Measurements from ENCODE around the gene CADM3.

Gene CADM3, protein sequence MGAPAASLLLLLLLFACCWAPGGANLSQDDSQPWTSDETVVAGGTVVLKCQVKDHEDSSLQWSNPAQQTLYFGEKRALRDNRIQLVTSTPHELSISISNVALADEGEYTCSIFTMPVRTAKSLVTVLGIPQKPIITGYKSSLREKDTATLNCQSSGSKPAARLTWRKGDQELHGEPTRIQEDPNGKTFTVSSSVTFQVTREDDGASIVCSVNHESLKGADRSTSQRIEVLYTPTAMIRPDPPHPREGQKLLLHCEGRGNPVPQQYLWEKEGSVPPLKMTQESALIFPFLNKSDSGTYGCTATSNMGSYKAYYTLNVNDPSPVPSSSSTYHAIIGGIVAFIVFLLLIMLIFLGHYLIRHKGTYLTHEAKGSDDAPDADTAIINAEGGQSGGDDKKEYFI

DNA sequence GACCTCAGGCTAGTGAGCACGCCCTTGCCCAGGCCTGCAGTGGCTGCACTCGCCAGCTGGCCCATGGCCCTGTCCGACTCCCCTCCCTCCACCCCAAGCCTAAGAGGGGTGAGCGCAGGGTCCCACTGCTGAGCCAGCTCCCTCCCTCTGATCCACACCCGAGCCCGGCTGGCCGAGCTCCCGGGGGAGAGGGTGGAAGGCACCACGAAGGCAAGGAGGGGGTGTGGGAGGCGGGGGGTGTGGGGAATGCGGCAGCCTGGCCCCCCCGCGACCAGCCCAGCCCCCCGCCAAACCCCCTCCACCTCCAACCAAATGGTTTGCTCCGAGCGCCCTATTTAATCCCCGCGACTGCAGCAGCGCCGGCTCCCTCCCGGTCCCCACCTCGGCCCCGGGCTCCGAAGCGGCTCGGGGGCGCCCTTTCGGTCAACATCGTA lies at the start of gene CADM3:
Gene CADM3, plus strand, starts transcription at position 362 of the 434 bp plus-strand sequence. CDS start 151 bp downstream, outside the sequence.
- TF ChIP-seq TOX (CRISPR knock-in tag; IDR thresholded peaks at IDR 0.05; ENCODE audit: borderline replicate concordance) (no peak), ZFP3 (CRISPR knock-in tag; IDR thresholded peaks at IDR 0.05) (no peak), PPARA (CRISPR knock-in tag; IDR thresholded peaks at IDR 0.05; ENCODE audit: borderline replicate concordance) (no peak), ZC3H10 (CRISPR knock-in tag; IDR thresholded peaks at IDR 0.05) (no peak), ESRRG (CRISPR knock-in tag; IDR thresholded peaks at IDR 0.05) (no peak)
- TF ChIP-seq, protein P1, sequence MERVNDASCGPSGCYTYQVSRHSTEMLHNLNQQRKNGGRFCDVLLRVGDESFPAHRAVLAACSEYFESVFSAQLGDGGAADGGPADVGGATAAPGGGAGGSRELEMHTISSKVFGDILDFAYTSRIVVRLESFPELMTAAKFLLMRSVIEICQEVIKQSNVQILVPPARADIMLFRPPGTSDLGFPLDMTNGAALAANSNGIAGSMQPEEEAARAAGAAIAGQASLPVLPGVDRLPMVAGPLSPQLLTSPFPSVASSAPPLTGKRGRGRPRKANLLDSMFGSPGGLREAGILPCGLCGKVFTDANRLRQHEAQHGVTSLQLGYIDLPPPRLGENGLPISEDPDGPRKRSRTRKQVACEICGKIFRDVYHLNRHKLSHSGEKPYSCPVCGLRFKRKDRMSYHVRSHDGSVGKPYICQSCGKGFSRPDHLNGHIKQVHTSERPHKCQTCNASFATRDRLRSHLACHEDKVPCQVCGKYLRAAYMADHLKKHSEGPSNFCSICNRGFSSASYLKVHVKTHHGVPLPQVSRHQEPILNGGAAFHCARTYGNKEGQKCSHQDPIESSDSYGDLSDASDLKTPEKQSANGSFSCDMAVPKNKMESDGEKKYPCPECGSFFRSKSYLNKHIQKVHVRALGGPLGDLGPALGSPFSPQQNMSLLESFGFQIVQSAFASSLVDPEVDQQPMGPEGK (CRISPR knock-in tag; IDR thresholded peaks at IDR 0.05; ENCODE audit: borderline replicate concordance), result no peak
- TF ChIP-seq, protein P2, sequence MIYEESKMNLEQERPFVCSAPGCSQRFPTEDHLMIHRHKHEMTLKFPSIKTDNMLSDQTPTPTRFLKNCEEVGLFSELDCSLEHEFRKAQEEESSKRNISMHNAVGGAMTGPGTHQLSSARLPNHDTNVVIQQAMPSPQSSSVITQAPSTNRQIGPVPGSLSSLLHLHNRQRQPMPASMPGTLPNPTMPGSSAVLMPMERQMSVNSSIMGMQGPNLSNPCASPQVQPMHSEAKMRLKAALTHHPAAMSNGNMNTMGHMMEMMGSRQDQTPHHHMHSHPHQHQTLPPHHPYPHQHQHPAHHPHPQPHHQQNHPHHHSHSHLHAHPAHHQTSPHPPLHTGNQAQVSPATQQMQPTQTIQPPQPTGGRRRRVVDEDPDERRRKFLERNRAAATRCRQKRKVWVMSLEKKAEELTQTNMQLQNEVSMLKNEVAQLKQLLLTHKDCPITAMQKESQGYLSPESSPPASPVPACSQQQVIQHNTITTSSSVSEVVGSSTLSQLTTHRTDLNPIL (CRISPR knock-in tag; IDR thresholded peaks at IDR 0.05; ENCODE audit: low read depth), result no peak
- ATAC-seq, result peak; percentile 48

DNA sequence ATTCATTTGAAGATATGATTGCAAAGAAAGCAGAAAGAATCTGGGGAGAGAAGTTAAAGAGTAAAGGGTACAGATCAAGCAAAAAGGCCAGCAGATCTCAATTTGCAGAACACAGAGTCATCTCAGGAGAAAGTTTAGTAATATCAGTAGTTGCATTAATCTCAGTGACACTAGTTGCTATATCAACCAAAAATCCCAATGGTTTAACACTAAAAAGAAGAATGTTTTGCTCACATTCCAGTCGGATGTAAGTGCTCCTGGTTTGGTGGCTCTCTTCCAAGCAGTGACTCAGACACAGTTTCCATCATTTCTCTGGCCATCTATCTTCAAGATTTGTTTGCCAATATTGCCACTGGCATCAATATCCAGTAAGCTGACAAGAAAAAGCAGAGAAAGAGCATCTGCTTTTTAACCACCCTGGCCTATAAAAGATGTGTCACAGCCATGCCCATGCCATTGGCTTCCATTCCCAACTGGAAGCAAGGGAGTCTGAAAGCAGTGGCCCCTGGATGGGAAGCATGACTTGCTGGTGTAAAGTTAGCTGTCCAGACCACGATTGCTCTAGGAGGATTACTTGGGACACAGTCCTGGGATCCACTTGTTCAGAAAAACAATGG lies 49.3 kb upstream of the CADM3 start:
- ATAC-seq, result peak; percentile 73
- TF ChIP-seq ZFP30 (CRISPR knock-in tag; IDR thresholded peaks at IDR 0.05) (no peak), BACH2 (CRISPR knock-in tag; IDR thresholded peaks at IDR 0.05; ENCODE audit: borderline replicate concordance) (no peak), ARNTL (CRISPR knock-in tag; IDR thresholded peaks at IDR 0.05; ENCODE audit: borderline replicate concordance, low read depth) (no peak), OSR1 (CRISPR knock-in tag; IDR thresholded peaks at IDR 0.05) (no peak), CSDC2 (CRISPR knock-in tag; IDR thresholded peaks at IDR 0.05) (no peak), ZFP3 (CRISPR knock-in tag; IDR thresholded peaks at IDR 0.05) (no peak), ESRRG (CRISPR knock-in tag; IDR thresholded peaks at IDR 0.05) (no peak), ISL1 (CRISPR knock-in tag; IDR thresholded peaks at IDR 0.05) (no peak), ZNF70 (CRISPR knock-in tag; IDR thresholded peaks at IDR 0.05) (no peak), GLIS3 (CRISPR knock-in tag; IDR thresholded peaks at IDR 0.05) (no peak), TOX (CRISPR knock-in tag; IDR thresholded peaks at IDR 0.05; ENCODE audit: borderline replicate concordance) (no peak), ZNF565 (CRISPR knock-in tag; conservative IDR thresholded peaks at IDR 0.05; ENCODE audit: low read depth) (no peak), ZNF8 (CRISPR knock-in tag; IDR thresholded peaks at IDR 0.05) (no peak), SNAI2 (CRISPR knock-in tag; IDR thresholded peaks at IDR 0.05) (no peak)
- TF ChIP-seq, protein P2 (CRISPR knock-in tag; IDR thresholded peaks at IDR 0.05; ENCODE audit: low read depth), result no peak
- TF ChIP-seq, protein P3, sequence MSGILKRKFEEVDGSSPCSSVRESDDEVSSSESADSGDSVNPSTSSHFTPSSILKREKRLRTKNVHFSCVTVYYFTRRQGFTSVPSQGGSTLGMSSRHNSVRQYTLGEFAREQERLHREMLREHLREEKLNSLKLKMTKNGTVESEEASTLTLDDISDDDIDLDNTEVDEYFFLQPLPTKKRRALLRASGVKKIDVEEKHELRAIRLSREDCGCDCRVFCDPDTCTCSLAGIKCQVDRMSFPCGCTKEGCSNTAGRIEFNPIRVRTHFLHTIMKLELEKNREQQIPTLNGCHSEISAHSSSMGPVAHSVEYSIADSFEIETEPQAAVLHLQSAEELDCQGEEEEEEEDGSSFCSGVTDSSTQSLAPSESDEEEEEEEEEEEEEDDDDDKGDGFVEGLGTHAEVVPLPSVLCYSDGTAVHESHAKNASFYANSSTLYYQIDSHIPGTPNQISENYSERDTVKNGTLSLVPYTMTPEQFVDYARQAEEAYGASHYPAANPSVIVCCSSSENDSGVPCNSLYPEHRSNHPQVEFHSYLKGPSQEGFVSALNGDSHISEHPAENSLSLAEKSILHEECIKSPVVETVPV (CRISPR knock-in tag; IDR thresholded peaks at IDR 0.05), result no peak
- TF ChIP-seq, protein P4, sequence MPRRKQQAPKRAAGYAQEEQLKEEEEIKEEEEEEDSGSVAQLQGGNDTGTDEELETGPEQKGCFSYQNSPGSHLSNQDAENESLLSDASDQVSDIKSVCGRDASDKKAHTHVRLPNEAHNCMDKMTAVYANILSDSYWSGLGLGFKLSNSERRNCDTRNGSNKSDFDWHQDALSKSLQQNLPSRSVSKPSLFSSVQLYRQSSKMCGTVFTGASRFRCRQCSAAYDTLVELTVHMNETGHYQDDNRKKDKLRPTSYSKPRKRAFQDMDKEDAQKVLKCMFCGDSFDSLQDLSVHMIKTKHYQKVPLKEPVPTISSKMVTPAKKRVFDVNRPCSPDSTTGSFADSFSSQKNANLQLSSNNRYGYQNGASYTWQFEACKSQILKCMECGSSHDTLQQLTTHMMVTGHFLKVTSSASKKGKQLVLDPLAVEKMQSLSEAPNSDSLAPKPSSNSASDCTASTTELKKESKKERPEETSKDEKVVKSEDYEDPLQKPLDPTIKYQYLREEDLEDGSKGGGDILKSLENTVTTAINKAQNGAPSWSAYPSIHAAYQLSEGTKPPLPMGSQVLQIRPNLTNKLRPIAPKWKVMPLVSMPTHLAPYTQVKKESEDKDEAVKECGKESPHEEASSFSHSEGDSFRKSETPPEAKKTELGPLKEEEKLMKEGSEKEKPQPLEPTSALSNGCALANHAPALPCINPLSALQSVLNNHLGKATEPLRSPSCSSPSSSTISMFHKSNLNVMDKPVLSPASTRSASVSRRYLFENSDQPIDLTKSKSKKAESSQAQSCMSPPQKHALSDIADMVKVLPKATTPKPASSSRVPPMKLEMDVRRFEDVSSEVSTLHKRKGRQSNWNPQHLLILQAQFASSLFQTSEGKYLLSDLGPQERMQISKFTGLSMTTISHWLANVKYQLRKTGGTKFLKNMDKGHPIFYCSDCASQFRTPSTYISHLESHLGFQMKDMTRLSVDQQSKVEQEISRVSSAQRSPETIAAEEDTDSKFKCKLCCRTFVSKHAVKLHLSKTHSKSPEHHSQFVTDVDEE (CRISPR knock-in tag; IDR thresholded peaks at IDR 0.05), result no peak
- TF ChIP-seq, protein P1 (CRISPR knock-in tag; IDR thresholded peaks at IDR 0.05; ENCODE audit: borderline replicate concordance), result no peak
- TF ChIP-seq, protein P5, sequence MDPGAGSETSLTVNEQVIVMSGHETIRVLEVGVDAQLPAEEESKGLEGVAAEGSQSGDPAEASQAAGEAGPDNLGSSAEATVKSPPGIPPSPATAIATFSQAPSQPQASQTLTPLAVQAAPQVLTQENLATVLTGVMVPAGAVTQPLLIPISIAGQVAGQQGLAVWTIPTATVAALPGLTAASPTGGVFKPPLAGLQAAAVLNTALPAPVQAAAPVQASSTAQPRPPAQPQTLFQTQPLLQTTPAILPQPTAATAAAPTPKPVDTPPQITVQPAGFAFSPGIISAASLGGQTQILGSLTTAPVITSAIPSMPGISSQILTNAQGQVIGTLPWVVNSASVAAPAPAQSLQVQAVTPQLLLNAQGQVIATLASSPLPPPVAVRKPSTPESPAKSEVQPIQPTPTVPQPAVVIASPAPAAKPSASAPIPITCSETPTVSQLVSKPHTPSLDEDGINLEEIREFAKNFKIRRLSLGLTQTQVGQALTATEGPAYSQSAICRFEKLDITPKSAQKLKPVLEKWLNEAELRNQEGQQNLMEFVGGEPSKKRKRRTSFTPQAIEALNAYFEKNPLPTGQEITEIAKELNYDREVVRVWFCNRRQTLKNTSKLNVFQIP (CRISPR knock-in tag; IDR thresholded peaks at IDR 0.05; ENCODE audit: borderline replicate concordance, low read depth), result no peak

Measured in SK-N-SH treated with all-trans-retinoic acid at 6 μM for 48 hours (cell line).